Chondrocyte (in vitro differentiated cells): ENCODE results near the gene ATP8A1. TPM values are rescaled to one million over a fixed set of nuclear protein-coding genes. Genes with fewer than 3 reads are reported as not detected.
"Not testable (repeated sequence)": the region's sequence is repeated elsewhere in the genome, so short reads cannot be mapped to it uniquely, and the experiment has no call there.

Experiments used
- DNase-seq: peaks from one replicate; pipeline ENCODE4 v3.0.0; 2021; ENCODE audit warnings: mixed read lengths, low spot score
- H3K27ac Mint-ChIP-seq: one replicate; pipeline ENCODE4 v1.8.0; 2021; ENCODE audit warnings: mild to moderate bottlenecking, moderate library complexity, mixed read lengths; ENCODE audit not compliant: unreplicated experiment
- H3K27me3 Mint-ChIP-seq: 2 replicates; pipeline ENCODE4 v1.8.0; 2021; ENCODE audit warnings: low read depth, mixed read lengths
- H3K36me3 Mint-ChIP-seq: 2 replicates; pipeline ENCODE4 v1.8.0; 2021; ENCODE audit warnings: low read depth, mixed read lengths
- H3K4me1 Mint-ChIP-seq: 2 replicates; pipeline ENCODE4 v1.8.0; 2021; ENCODE audit warnings: low read depth, mild to moderate bottlenecking, mixed read lengths
- H3K4me3 Mint-ChIP-seq: one replicate; pipeline ENCODE4 v1.8.0; 2021; ENCODE audit warnings: mild to moderate bottlenecking, moderate library complexity, mixed read lengths; ENCODE audit not compliant: unreplicated experiment
- H3K9me3 Mint-ChIP-seq: 2 replicates; pipeline ENCODE4 v1.8.0; 2021; ENCODE audit warnings: low read depth, mixed read lengths
- CTCF ChIP-seq: fragments of 200-600 bp; sonication (generic); IDR thresholded peaks from 2 replicates; pipeline ENCODE4 v1.5.0; 2021; ENCODE audit warnings: antibody characterized with exemption, mild to moderate bottlenecking, moderate library complexity
- total RNA-seq: library from RNA; stranded (reverse); gene quantifications from 3 replicates; pipeline ENCODE4 v1.2.1, GENCODE V29; 2021

The ATP8A1 gene
- total RNA-seq, 1 donor from 2014 or later: 0.25 TPM

DNA sequence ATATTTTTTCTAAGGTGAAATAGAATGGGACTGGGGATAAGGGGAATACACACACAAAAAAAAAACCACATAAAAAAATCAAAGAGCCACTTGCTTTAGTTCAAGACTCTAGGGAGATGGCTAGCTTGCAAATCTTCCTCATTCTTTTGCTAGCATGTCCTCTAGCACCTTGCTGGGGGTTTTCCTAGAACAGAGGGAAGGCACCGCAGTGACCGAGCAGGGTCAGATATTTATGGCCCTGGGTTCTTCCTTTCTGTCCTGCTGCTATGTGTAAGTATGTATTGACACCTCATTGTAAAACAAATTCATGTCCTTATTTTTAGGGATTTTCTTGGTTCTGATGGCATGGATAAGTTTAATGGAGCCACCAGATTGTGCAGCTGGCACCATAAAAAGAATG, 178.4 kb downstream of the ATP8A1 start:
- Mint-ChIP-seq H3K27ac (no peak overlapping the region), H3K4me1 (peaks cover 26% of the 10 kb centered on the region), H3K4me3 (no peak overlapping the region)

DNA sequence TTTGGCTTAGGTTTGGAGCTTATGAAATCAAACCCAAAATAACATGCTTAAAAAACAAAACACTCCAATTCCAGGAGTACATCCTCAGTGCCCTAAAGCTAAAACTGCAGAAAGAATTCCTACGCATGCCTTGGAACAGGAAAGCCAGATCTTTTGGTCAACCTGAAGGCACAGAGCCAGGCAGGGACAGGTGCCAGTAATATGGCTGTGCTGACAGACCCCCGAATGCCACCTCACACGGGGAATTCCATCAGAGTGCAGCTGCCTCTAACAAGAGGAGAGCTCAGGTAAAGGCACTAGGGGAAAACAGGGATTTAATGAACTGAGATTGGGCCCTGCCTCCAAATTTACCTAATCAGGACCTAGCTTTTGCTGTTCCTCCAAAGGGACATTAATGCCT, 182.5 kb downstream of the ATP8A1 start:
- TF ChIP-seq CTCF: no peak
- DNase-seq: no peak
- Mint-ChIP-seq H3K27ac (no peak overlapping the region), H3K4me1 (peaks cover 9% of the 10 kb centered on the region), H3K36me3 (no peaks in the 10 kb centered on the region), H3K4me3 (no peak overlapping the region), H3K9me3 (no peaks in the 10 kb centered on the region), H3K27me3 (peaks cover 5% of the 10 kb centered on the region)

More for the DNA sequence above, 178.4 kb downstream of the ATP8A1 start:
- no peak for TF ChIP-seq CTCF
- H3K9me3 Mint-ChIP-seq: no peaks in the 10 kb centered on the region
- no peaks in the 10 kb centered on the region for H3K36me3 Mint-ChIP-seq
- no peak for DNase-seq
- no peaks in the 10 kb centered on the region for H3K27me3 Mint-ChIP-seq

GRCh38 chr4:42473071-42473684, 183.7 kb downstream of the ATP8A1 start:
- TF ChIP-seq CTCF: no peak
- no peaks in the 10 kb centered on the region for H3K9me3 Mint-ChIP-seq
- H3K27me3 Mint-ChIP-seq: peaks cover 7% of the 10 kb centered on the region
- no peak overlapping the region for H3K27ac Mint-ChIP-seq
- no peaks in the 10 kb centered on the region for H3K36me3 Mint-ChIP-seq
- no peaks in the 10 kb centered on the region for H3K4me1 Mint-ChIP-seq
- no peak overlapping the region for H3K4me3 Mint-ChIP-seq
- DNase-seq: no peak

- no peak for DNase-seq
- peaks cover 7% of the 10 kb centered on the region for H3K27me3 Mint-ChIP-seq
- no peak overlapping the region for H3K27ac Mint-ChIP-seq
- H3K4me3 Mint-ChIP-seq: no peak overlapping the region
- H3K36me3 Mint-ChIP-seq: no peaks in the 10 kb centered on the region
- H3K4me1 Mint-ChIP-seq: no peaks in the 10 kb centered on the region
- H3K9me3 Mint-ChIP-seq: no peaks in the 10 kb centered on the region
- no peak for TF ChIP-seq CTCF
These were observed 185.0 kb downstream of the ATP8A1 start for GRCh38 chr4:42471896-42472295.

DNA sequence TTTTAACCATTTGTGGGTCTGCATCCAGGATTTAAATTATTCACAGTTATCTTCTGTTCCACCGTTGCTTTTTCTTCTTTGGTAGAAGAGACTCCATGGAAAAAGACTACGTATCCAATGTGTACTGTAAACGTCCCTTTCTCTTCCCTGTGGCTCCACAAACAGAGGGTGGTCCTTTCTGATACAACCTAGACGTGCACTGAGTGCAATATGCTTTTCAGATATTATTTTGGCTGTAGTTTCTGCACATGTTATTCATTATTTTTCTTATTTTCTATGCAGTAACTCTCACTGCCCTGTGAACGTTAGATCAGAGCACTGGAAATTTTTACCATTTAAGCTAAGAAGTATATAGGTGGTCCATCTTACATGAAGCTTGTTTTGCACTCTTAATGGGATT, 186.9 kb downstream of the ATP8A1 start:
- Mint-ChIP-seq H3K27ac (no peak overlapping the region), H3K36me3 (no peaks in the 10 kb centered on the region), H3K9me3 (no peaks in the 10 kb centered on the region), H3K27me3 (peaks cover 7% of the 10 kb centered on the region), H3K4me1 (peaks cover 4% of the 10 kb centered on the region), H3K4me3 (no peak overlapping the region)
- DNase-seq: no peak
- no peak for TF ChIP-seq CTCF

- not testable (repeated sequence) for H3K4me3 Mint-ChIP-seq, H3K9me3 Mint-ChIP-seq, H3K36me3 Mint-ChIP-seq, H3K27ac Mint-ChIP-seq, DNase-seq, H3K27me3 Mint-ChIP-seq, H3K4me1 Mint-ChIP-seq
These were observed 189.1 kb downstream of the ATP8A1 start for GRCh38 chr4:42467777-42468176.
